Gastroesophageal sphincter (tissue), 3 donors: ENCODE results near the gene SHE.

ENCODE experiments used
- EP300 ChIP-seq: sonication (generic); formaldehyde crosslinking; IDR thresholded peaks from one replicate; pipeline ENCODE4 v1.6.1; 2017; ENCODE audit warnings: antibody characterized with exemption, mild to moderate bottlenecking
- POLR2A ChIP-seq, 2 donors: fragments of 450-650 bp; IDR thresholded peaks; one replicate each; pipeline ENCODE4 v1.6.1; 2017; ENCODE audit warnings: antibody characterized with exemption in 2 of 2, mild to moderate bottlenecking in 2 of 2, moderate library complexity in 1 of 2
- POLR2AphosphoS5 ChIP-seq: sonication (generic); formaldehyde crosslinking; IDR thresholded peaks from one replicate; pipeline ENCODE4 v1.6.1; 2017; ENCODE audit warnings: antibody characterized with exemption
- TF ChIP-seq, protein P1 (sequence below), 4 experiments: fragments of 200-600 bp in 2 of 4; fragments of 450-650 bp in 2 of 4; sonication (generic) in 1 of 4; IDR thresholded peaks; one replicate each; pipeline ENCODE4 v1.5.1; 2017 to 2019; ENCODE audit warnings: antibody characterized with exemption in 4 of 4, mild to moderate bottlenecking in 2 of 4, moderate library complexity in 2 of 4

- TF ChIP-seq, protein P1, sequence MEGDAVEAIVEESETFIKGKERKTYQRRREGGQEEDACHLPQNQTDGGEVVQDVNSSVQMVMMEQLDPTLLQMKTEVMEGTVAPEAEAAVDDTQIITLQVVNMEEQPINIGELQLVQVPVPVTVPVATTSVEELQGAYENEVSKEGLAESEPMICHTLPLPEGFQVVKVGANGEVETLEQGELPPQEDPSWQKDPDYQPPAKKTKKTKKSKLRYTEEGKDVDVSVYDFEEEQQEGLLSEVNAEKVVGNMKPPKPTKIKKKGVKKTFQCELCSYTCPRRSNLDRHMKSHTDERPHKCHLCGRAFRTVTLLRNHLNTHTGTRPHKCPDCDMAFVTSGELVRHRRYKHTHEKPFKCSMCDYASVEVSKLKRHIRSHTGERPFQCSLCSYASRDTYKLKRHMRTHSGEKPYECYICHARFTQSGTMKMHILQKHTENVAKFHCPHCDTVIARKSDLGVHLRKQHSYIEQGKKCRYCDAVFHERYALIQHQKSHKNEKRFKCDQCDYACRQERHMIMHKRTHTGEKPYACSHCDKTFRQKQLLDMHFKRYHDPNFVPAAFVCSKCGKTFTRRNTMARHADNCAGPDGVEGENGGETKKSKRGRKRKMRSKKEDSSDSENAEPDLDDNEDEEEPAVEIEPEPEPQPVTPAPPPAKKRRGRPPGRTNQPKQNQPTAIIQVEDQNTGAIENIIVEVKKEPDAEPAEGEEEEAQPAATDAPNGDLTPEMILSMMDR (IDR thresholded peaks at IDR 0.05) = peak in 2 of 4 experiments; percentile 29
- no peak for TF ChIP-seq POLR2A (IDR thresholded peaks at IDR 0.05)
- no peak for TF ChIP-seq EP300
- TF ChIP-seq POLR2AphosphoS5 = no peak
Observed at GRCh38 chr1:154533952-154534844, 32.0 kb upstream of the SHE start.
